Measurements from ENCODE around the gene PTGR1. TPM values are rescaled to one million over a fixed set of nuclear protein-coding genes. Genes with fewer than 3 reads are reported as not detected.

PTGR1 gene
- total and polyA plus RNA-seq, 7 donors = 8.0 to 32.2 (median 18.8) TPM

DNA sequence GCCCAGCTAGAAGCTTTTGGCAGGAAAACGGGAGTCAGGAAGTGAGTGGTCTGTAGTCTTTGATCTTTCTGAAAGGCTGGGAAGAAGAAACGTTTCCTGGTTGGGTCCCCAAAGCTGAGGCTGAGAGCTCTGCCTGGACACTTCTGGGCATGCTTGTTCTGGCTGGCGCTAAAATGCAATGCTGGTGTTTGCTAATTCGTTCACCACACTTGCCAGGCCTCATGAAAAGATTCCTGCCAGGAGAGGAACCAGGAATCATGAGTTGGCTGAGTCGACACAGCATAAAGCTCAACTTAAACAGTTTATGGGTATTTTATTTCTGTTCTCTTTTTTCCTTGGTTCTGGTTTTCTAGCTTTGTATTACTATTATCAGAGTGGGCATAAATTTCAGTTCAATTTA, 10.7 kb upstream of the PTGR1 start:
- intact Hi-C loops (cut with DNase I) = no loop called here
- 44 to 50% (median 46%) methylated on average over 5 of the region's 5 CpGs for WGBS, 3 donors
- DNase-seq (no peak), ATAC-seq (no peak)
- Histone ChIP-seq H3K4me1 (no peaks in the 10 kb centered on the region), H3K9me3 (no peaks in the 10 kb centered on the region), H3K27me3 (ENCODE audit: insufficient read depth in 3 of 3, low read length in 2 of 3) (peaks cover 0 to 7% (median 0%) of the 10 kb centered on the region in 3 donors), H3K27ac (no peak overlapping the region), H3K36me3 (ENCODE audit: insufficient read depth in 1 of 2, low read depth in 1 of 2) (no peaks in the 10 kb centered on the region), H3K4me3 (no peak overlapping the region)
- TF ChIP-seq, protein P1, sequence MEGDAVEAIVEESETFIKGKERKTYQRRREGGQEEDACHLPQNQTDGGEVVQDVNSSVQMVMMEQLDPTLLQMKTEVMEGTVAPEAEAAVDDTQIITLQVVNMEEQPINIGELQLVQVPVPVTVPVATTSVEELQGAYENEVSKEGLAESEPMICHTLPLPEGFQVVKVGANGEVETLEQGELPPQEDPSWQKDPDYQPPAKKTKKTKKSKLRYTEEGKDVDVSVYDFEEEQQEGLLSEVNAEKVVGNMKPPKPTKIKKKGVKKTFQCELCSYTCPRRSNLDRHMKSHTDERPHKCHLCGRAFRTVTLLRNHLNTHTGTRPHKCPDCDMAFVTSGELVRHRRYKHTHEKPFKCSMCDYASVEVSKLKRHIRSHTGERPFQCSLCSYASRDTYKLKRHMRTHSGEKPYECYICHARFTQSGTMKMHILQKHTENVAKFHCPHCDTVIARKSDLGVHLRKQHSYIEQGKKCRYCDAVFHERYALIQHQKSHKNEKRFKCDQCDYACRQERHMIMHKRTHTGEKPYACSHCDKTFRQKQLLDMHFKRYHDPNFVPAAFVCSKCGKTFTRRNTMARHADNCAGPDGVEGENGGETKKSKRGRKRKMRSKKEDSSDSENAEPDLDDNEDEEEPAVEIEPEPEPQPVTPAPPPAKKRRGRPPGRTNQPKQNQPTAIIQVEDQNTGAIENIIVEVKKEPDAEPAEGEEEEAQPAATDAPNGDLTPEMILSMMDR (IDR thresholded peaks at IDR 0.05) = no peak

DNA sequence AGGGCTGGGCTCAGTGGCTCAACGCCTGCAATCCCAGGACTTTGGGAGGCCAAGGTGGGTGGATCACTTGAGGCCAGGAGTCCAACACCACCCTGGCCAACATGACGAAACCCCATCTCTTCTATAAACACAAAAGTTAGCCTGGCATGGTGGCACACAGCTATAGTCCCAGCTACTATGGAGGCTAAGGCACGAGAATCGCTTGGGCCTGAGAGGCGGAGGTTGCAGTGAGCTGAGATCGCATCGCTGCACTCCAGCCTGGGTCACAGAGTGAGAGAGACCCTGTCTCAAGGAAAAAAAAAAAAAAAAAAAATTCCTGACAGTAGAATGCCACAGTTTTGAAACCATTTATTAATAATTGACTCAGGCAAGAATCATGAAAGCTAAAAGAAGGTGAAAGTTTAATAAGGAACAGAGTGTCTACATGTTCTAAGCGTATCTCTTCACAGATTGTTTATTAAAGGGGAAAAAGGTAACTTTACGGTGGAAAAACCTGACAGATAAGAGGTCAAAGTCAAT, 5.7 kb upstream of the PTGR1 start:
- intact Hi-C loops (cut with DNase I) = no loop called here
- no peaks in the 10 kb centered on the region for H3K36me3 ChIP-seq (ENCODE audit: insufficient read depth in 1 of 2, low read depth in 1 of 2)
- TF ChIP-seq, protein P1 (IDR thresholded peaks at IDR 0.05) = no peak
- no peak overlapping the region for H3K27ac ChIP-seq
- peaks cover 0 to 4% (median 0%) of the 10 kb centered on the region in 3 donors for H3K27me3 ChIP-seq (ENCODE audit: insufficient read depth in 3 of 3, low read length in 2 of 3)
- ATAC-seq = no peak
- no peak overlapping the region for H3K4me3 ChIP-seq
- no peaks in the 10 kb centered on the region for H3K9me3 ChIP-seq
- WGBS, 3 donors = 91 to 93% (median 92%) methylated on average over 9 of the region's 9 CpGs
- no peak for DNase-seq
- no peaks in the 10 kb centered on the region for H3K4me1 ChIP-seq

DNA sequence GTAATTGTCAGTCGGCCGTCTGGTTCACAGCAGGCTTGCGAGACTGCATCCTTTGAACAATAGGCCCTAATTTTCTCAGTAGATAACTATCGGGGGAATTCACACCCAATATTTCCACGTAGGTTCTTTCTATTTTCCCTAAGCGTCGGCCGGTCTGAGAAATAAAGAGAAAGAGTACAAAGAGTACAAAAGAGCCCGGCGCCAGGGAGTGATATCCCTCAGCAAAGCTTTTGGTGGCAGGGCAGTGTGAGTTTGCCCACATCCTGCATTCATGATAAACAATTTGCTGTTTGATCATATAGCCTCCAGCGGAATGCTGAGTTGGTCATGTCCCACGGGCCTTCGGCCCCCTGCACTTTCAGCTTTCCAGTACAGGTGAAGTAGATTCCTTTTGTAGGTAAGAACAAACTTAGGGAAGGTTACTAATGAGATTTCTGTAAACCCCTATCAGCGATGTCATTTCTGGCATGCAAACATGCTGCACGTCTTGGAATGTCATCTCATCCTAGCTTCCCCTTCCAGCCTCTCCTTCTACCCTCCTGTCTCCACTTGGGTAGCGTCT, 4.7 kb upstream of the PTGR1 start:
- intact Hi-C loops (cut with DNase I) = no loop called here
- no peak for ATAC-seq
- no peak for DNase-seq
- H3K36me3 ChIP-seq (ENCODE audit: insufficient read depth in 1 of 2, low read depth in 1 of 2) = no peaks in the 10 kb centered on the region
- no peak overlapping the region for H3K27ac ChIP-seq
- TF ChIP-seq, protein P1 (IDR thresholded peaks at IDR 0.05) = no peak
- H3K4me3 ChIP-seq = no peak overlapping the region
- no peaks in the 10 kb centered on the region for H3K4me1 ChIP-seq
- 83 to 84% (median 84%) methylated on average over 16 of the region's 16 CpGs for WGBS, 3 donors
- H3K27me3 ChIP-seq (ENCODE audit: insufficient read depth in 3 of 3, low read length in 2 of 3) = peaks cover 0 to 4% (median 0%) of the 10 kb centered on the region in 3 donors
- H3K9me3 ChIP-seq = no peaks in the 10 kb centered on the region

DNA sequence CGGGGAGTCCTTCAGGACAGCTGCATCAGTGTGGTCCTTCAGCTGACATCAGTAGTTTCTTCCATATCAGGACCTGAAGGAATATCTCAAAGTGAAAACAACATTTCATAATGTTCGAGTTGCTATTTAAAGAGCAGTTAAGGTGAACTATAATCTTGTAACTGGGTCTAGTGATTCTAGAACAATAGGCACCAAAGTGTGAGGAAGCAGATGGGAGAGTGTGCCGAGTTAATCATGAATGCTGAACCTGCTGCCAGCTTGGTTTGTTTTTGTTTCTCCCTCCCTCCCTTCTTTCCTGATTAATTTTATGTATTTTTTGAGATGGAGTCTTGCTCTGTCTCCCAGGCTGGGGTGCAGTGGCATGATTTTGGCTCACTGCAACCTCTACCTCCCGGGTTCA, 3.6 kb upstream of the PTGR1 start:
- TF ChIP-seq, protein P1 (IDR thresholded peaks at IDR 0.05) = no peak
- Histone ChIP-seq H3K27ac (no peak overlapping the region), H3K4me1 (peaks cover 2% of the 10 kb centered on the region), H3K4me3 (no peak overlapping the region), H3K36me3 (ENCODE audit: insufficient read depth in 1 of 2, low read depth in 1 of 2) (no peaks in the 10 kb centered on the region), H3K27me3 (ENCODE audit: insufficient read depth in 3 of 3, low read length in 2 of 3) (peaks cover 0 to 3% (median 0%) of the 10 kb centered on the region in 3 donors), H3K9me3 (no peaks in the 10 kb centered on the region)
- no peak for ATAC-seq
- DNase-seq = no peak
- intact Hi-C loops (cut with DNase I) = no loop called here
- WGBS, 3 donors = 59 to 68% (median 68%) methylated on average over 4 of the region's 4 CpGs

Measured in psoas muscle (tissue), 8 donors.